ENCODE results near the gene VWF. TPM values are rescaled to one million over a fixed set of nuclear protein-coding genes. Genes with fewer than 3 reads are reported as not detected.
"Not testable (repeated sequence)": the region's sequence is repeated elsewhere in the genome, so short reads cannot be mapped to it uniquely, and the experiment has no call there.

Gene VWF
- total RNA-seq, 1 donor from 2014 or later: 0.21 TPM

- Mint-ChIP-seq H3K27me3 (ENCODE audit: low read depth) (peaks cover 4% of the 10 kb centered on the region), H3K4me3 (no peak overlapping the region), H3K9me3 (peaks cover 4% of the 10 kb centered on the region), H3K27ac (ENCODE audit: unreplicated experiment) (peak overlapping the region; percentile 43), H3K4me1 (no peaks in the 10 kb centered on the region), H3K36me3 (ENCODE audit: low read depth) (no peaks in the 10 kb centered on the region)
- no peak for DNase-seq (ENCODE audit: low read depth, low spot score)
- no peak for TF ChIP-seq CTCF (conservative IDR thresholded peaks at IDR 0.05)
Measured at GRCh38 chr12:6026998-6027397, 97.5 kb downstream of the VWF start.

GRCh38 chr12:6025703-6026298 lies 98.7 kb downstream of the VWF start:
- not testable (repeated sequence) for H3K36me3 Mint-ChIP-seq (ENCODE audit: low read depth); H3K27ac Mint-ChIP-seq (ENCODE audit: unreplicated experiment); H3K4me1 Mint-ChIP-seq; H3K9me3 Mint-ChIP-seq; DNase-seq (ENCODE audit: low read depth, low spot score); H3K27me3 Mint-ChIP-seq (ENCODE audit: low read depth); H3K4me3 Mint-ChIP-seq

- H3K4me1 Mint-ChIP-seq; H3K36me3 Mint-ChIP-seq (ENCODE audit: low read depth); DNase-seq (ENCODE audit: low read depth, low spot score); H3K27me3 Mint-ChIP-seq (ENCODE audit: low read depth); H3K27ac Mint-ChIP-seq (ENCODE audit: unreplicated experiment); H3K4me3 Mint-ChIP-seq; H3K9me3 Mint-ChIP-seq: not testable (repeated sequence)
Measured at GRCh38 chr12:6024066-6024465, 100.4 kb downstream of the VWF start.

GRCh38 chr12:6020930-6021329 lies 103.5 kb downstream of the VWF start:
- H3K9me3 Mint-ChIP-seq: no peaks in the 10 kb centered on the region
- no peaks in the 10 kb centered on the region for H3K27me3 Mint-ChIP-seq (ENCODE audit: low read depth)
- H3K4me3 Mint-ChIP-seq: no peak overlapping the region
- peaks cover 6% of the 10 kb centered on the region for H3K4me1 Mint-ChIP-seq
- H3K36me3 Mint-ChIP-seq (ENCODE audit: low read depth): no peaks in the 10 kb centered on the region
- TF ChIP-seq CTCF (conservative IDR thresholded peaks at IDR 0.05): no peak
- DNase-seq (ENCODE audit: low read depth, low spot score): no peak
- no peak overlapping the region for H3K27ac Mint-ChIP-seq (ENCODE audit: unreplicated experiment)

- H3K27me3 Mint-ChIP-seq (ENCODE audit: low read depth); H3K9me3 Mint-ChIP-seq; H3K27ac Mint-ChIP-seq (ENCODE audit: unreplicated experiment); DNase-seq (ENCODE audit: low read depth, low spot score); H3K4me3 Mint-ChIP-seq; H3K4me1 Mint-ChIP-seq; H3K36me3 Mint-ChIP-seq (ENCODE audit: low read depth): not testable (repeated sequence)
Measured at GRCh38 chr12:6020511-6020910, 104.0 kb downstream of the VWF start.

- not testable (repeated sequence) for H3K27me3 Mint-ChIP-seq (ENCODE audit: low read depth); H3K4me1 Mint-ChIP-seq; DNase-seq (ENCODE audit: low read depth, low spot score); H3K27ac Mint-ChIP-seq (ENCODE audit: unreplicated experiment); H3K9me3 Mint-ChIP-seq; H3K36me3 Mint-ChIP-seq (ENCODE audit: low read depth); H3K4me3 Mint-ChIP-seq
Measured at GRCh38 chr12:6019256-6019655, 105.2 kb downstream of the VWF start.

GRCh38 chr12:6018265-6018664 lies 106.2 kb downstream of the VWF start:
- H3K4me3 Mint-ChIP-seq: no peak overlapping the region
- no peak for TF ChIP-seq CTCF (conservative IDR thresholded peaks at IDR 0.05)
- DNase-seq (ENCODE audit: low read depth, low spot score): no peak
- H3K27ac Mint-ChIP-seq (ENCODE audit: unreplicated experiment): no peak overlapping the region
- peaks cover 7% of the 10 kb centered on the region for H3K27me3 Mint-ChIP-seq (ENCODE audit: low read depth)
- H3K36me3 Mint-ChIP-seq (ENCODE audit: low read depth): no peaks in the 10 kb centered on the region
- H3K9me3 Mint-ChIP-seq: no peaks in the 10 kb centered on the region
- peaks cover 6% of the 10 kb centered on the region for H3K4me1 Mint-ChIP-seq

GRCh38 chr12:6016756-6017155 lies 107.7 kb downstream of the VWF start:
- no peak overlapping the region for H3K4me3 Mint-ChIP-seq
- H3K9me3 Mint-ChIP-seq: no peaks in the 10 kb centered on the region
- peaks cover 7% of the 10 kb centered on the region for H3K27me3 Mint-ChIP-seq (ENCODE audit: low read depth)
- H3K27ac Mint-ChIP-seq (ENCODE audit: unreplicated experiment): no peak overlapping the region
- H3K4me1 Mint-ChIP-seq: peaks cover 6% of the 10 kb centered on the region
- TF ChIP-seq CTCF (conservative IDR thresholded peaks at IDR 0.05): no peak
- H3K36me3 Mint-ChIP-seq (ENCODE audit: low read depth): no peaks in the 10 kb centered on the region
- DNase-seq (ENCODE audit: low read depth, low spot score): no peak

GRCh38 chr12:6016004-6016403 lies 108.5 kb downstream of the VWF start:
- not testable (repeated sequence) for H3K9me3 Mint-ChIP-seq; H3K4me1 Mint-ChIP-seq; H3K4me3 Mint-ChIP-seq; H3K27ac Mint-ChIP-seq (ENCODE audit: unreplicated experiment); DNase-seq (ENCODE audit: low read depth, low spot score); H3K36me3 Mint-ChIP-seq (ENCODE audit: low read depth); H3K27me3 Mint-ChIP-seq (ENCODE audit: low read depth)
